Measurements from ENCODE around the gene EPAS1. TPM values are rescaled to one million over a fixed set of nuclear protein-coding genes. Genes with fewer than 3 reads are reported as not detected.

Gene EPAS1
- total RNA-seq, 1 experiment from 2014 or later: 55.9 TPM

GRCh38 chr2:46308629-46309028 lies 11.4 kb downstream of the EPAS1 start:
- Histone ChIP-seq H4K20me1 (ENCODE audit: insufficient read depth) (no peaks in the 10 kb centered on the region), H3K4me2 (ENCODE audit: low read length) (no peak overlapping the region), H3K4me3 (replicated peaks in 1 of 2; ENCODE audit: low read depth in 1 of 2, low read length in 2 of 2) (no peak overlapping the region), H2AFZ (ENCODE audit: low read depth, low read length, poor library complexity, severe bottlenecking) (no peak overlapping the region), H3K27me3 (ENCODE audit: insufficient read depth, low read length) (no peaks in the 10 kb centered on the region), H3K9ac (ENCODE audit: low read length) (no peak overlapping the region), H3K9me3 (ENCODE audit: control insufficient read depth in 1 of 2, insufficient read depth in 1 of 2, low read depth in 1 of 2, low read length in 2 of 2) (no peaks in the 10 kb centered on the region; a peak in 1 of 4 replicates), H3K79me2 (ENCODE audit: insufficient read depth, low read length) (peaks cover 16% of the 10 kb centered on the region; the same call in 1 of the 2 replicates), H3K9me2 (ENCODE audit: insufficient read depth) (no peaks in the 10 kb centered on the region), H3K27ac (ENCODE audit: low read depth, low read length) (no peak overlapping the region), H3K36me3 (ENCODE audit: control insufficient read depth in 1 of 2, insufficient read depth in 2 of 2, low read length in 2 of 2) (no peaks in the 10 kb centered on the region), H3K4me1 (ENCODE audit: control insufficient read depth in 1 of 2, insufficient read depth in 2 of 2, low read length in 2 of 2) (peaks cover 46 to 86% of the 10 kb centered on the region in 2 experiments)
- no peak for ATAC-seq
- ChIA-PET POLR2A (no interaction called here), CTCF (no interaction called here), RAD21 (ENCODE audit: low non-redundant PET in 1 of 2, low total read pairs in 2 of 2, uncharacterized antibody in 2 of 2, unreplicated experiment in 2 of 2) (no interaction called here)
- intact Hi-C loops (cut with micrococcal nuclease): no loop called here
- no peak for TF ChIP-seq EZH2 (IDR thresholded peaks at IDR 0.05)
- TF ChIP-seq POLR2A (IDR thresholded peaks at IDR 0.05; ENCODE audit: borderline replicate concordance, extremely low read depth, insufficient read depth, insufficient read length): no peak
- TF ChIP-seq SIN3A (IDR thresholded peaks at IDR 0.05; ENCODE audit: low read depth): no peak
- no TSS peak for BruUV-seq (replicated peaks)
- DNase-seq (ENCODE audit: low read depth, low spot score): no peak

- intact Hi-C loops (cut with micrococcal nuclease): no loop called here
- Histone ChIP-seq H3K79me2 (ENCODE audit: insufficient read depth, low read length) (peaks cover 16% of the 10 kb centered on the region; the same call in 1 of the 2 replicates), H3K36me3 (ENCODE audit: control insufficient read depth in 1 of 2, insufficient read depth in 2 of 2, low read length in 2 of 2) (no peaks in the 10 kb centered on the region), H3K9me3 (ENCODE audit: control insufficient read depth in 1 of 2, insufficient read depth in 1 of 2, low read depth in 1 of 2, low read length in 2 of 2) (no peaks in the 10 kb centered on the region; a peak in 1 of 4 replicates), H3K9me2 (ENCODE audit: insufficient read depth) (no peaks in the 10 kb centered on the region), H3K4me1 (ENCODE audit: control insufficient read depth in 1 of 2, insufficient read depth in 2 of 2, low read length in 2 of 2) (peaks cover 46 to 87% of the 10 kb centered on the region in 2 experiments), H3K27me3 (ENCODE audit: insufficient read depth, low read length) (no peaks in the 10 kb centered on the region), H2AFZ (ENCODE audit: low read depth, low read length, poor library complexity, severe bottlenecking) (no peak overlapping the region), H3K4me3 (replicated peaks in 1 of 2; ENCODE audit: low read depth in 1 of 2, low read length in 2 of 2) (no peak overlapping the region), H3K27ac (ENCODE audit: low read depth, low read length) (no peak overlapping the region), H4K20me1 (ENCODE audit: insufficient read depth) (no peaks in the 10 kb centered on the region), H3K9ac (ENCODE audit: low read length) (no peak overlapping the region), H3K4me2 (ENCODE audit: low read length) (no peak overlapping the region)
- no TSS peak for BruUV-seq (replicated peaks)
- DNase-seq (ENCODE audit: low read depth, low spot score) (no peak), ATAC-seq (no peak)
- ChIA-PET RAD21 (ENCODE audit: low non-redundant PET in 1 of 2, low total read pairs in 2 of 2, uncharacterized antibody in 2 of 2, unreplicated experiment in 2 of 2) (interaction anchor here in 1 of 2 experiments (0.7 kb wide), 1 partner anchor 246 kb away, joined by 3 read pairs; no protein-coding TSS in a partner anchor), CTCF (no interaction called here), POLR2A (interaction anchor here (1.6 kb wide), 1 partner anchor 12 kb away, joined by 4 read pairs; the partner anchor contains the start of gene EPAS1)
- TF ChIP-seq ZNF274 (IDR thresholded peaks at IDR 0.05; ENCODE audit: low read depth, low read length) (no peak), CEBPB (IDR thresholded peaks at IDR 0.05; ENCODE audit: low read depth) (peak; percentile 25; the same call in 1 of the 2 replicates)
Observed at GRCh38 chr2:46309052-46309953, 12.1 kb downstream of the EPAS1 start.

All from HCT116 (cell line).